Stomach (tissue), 9 donors: ENCODE measurements around the gene GNG2. TPM values are rescaled to one million over a fixed set of nuclear protein-coding genes. Genes with fewer than 3 reads are reported as not detected.
A peak's percentile ranks its signal among the peaks of the same experiment; 100 is the strongest.

Source experiments
- DNase-seq, 2 donors: peaks; one replicate each; pipeline versions ENCODE4 v3.0.0 to v3.0.0-alpha.2; 2013 to 2019
- H3K27ac ChIP-seq, 5 donors: fragments of 200-600 bp in 4 of 5; sonication (generic) in 4 of 5; one replicate each; pipeline ENCODE4 v1.5.1; 2013 to 2019; ENCODE audit warnings: mild to moderate bottlenecking in 1 of 5, moderate library complexity in 1 of 5
- H3K27me3 ChIP-seq, 3 donors: fragments of 200-600 bp; sonication (generic); one replicate each; pipeline ENCODE4 v1.5.1; 2017 to 2019; ENCODE audit warnings: mixed run types in 1 of 3
- H3K36me3 ChIP-seq, 4 donors: fragments of 200-600 bp; sonication (generic); 1 replicate in 3 of 4; 2 replicates in 1 of 4; pipeline ENCODE4 v1.5.1; 2016 to 2019
- H3K4me1 ChIP-seq, 4 donors: fragments of 200-600 bp; sonication (generic); one replicate each; pipeline ENCODE4 v1.5.1; 2016 to 2019
- H3K4me3 ChIP-seq, 4 donors: fragments of 200-600 bp; sonication (generic) in 3 of 4; one replicate each; pipeline ENCODE4 v1.5.1; 2016 to 2019; ENCODE audit warnings: mild to moderate bottlenecking in 1 of 4
- H3K9me3 ChIP-seq, 4 donors: fragments of 200-600 bp; sonication (generic); one replicate each; pipeline ENCODE4 v1.5.1; 2016 to 2019
- EP300 ChIP-seq: sonication (generic); formaldehyde crosslinking; IDR thresholded peaks from one replicate; pipeline ENCODE4 v1.6.1; 2017; ENCODE audit warnings: antibody characterized with exemption
- POLR2A ChIP-seq, 4 donors: fragments of 450-650 bp; IDR thresholded peaks; one replicate each; pipeline ENCODE4 v1.6.1; 2016; ENCODE audit warnings: antibody characterized with exemption in 4 of 4, control low read depth in 2 of 4, mild to moderate bottlenecking in 1 of 4, moderate library complexity in 1 of 4
- POLR2AphosphoS5 ChIP-seq, 3 donors: sonication (generic); formaldehyde crosslinking; IDR thresholded peaks; one replicate each; pipeline ENCODE4 v1.6.1; 2016; ENCODE audit warnings: antibody characterized with exemption in 3 of 3
- WGBS, 5 donors: extraction: QIAGEN DNeasy Blood & Tissue Kit in 3 of 5; methylation state at CpG; one replicate each; pipeline versions ENCODE4 v1.1.5 to v1.1.7; 2013 to 2018; 5-methylcytosine and 5-hydroxymethylcytosine counted together
- intact Hi-C: fragments of 100-400 bp; cut with DNase I; formaldehyde crosslinking; loops from one replicate; pipeline ENCODE4 v1.15.1; 2023; ENCODE audit warnings: low total_unique reads
- polyA plus RNA-seq, 3 donors: library from polyadenylated mRNA; stranded (reverse); fragments of 200-250 nt; gene quantifications; one replicate each; pipeline ENCODE4 v1.2.3, GENCODE V29; 2013
- total RNA-seq, 5 donors: library from RNA; depleted of rRNA; stranded (reverse); fragments of >200 nt; gene quantifications; one replicate each; pipeline versions ENCODE4 v1.1.0 to v1.2.3, GENCODE V29; 2014 to 2016
- TF ChIP-seq, protein P1 (sequence below), 7 experiments: fragments of 450-650 bp in 4 of 7; fragments of 200-600 bp in 3 of 7; sonication (generic) in 3 of 7; IDR thresholded peaks; one replicate each; pipeline ENCODE4 v1.5.1; 2016 to 2019; ENCODE audit warnings: antibody characterized with exemption in 7 of 7, control low read depth in 2 of 7, mild to moderate bottlenecking in 1 of 7
- donor health status: healthy with polysubstance abuse.
- donor health status: Bipolar disorder and iron deficiency.
- donor health status: healthy.

GNG2 gene
- total and polyA plus RNA-seq, 8 donors: 0.58 to 23.3 (median 9.2) TPM

DNA sequence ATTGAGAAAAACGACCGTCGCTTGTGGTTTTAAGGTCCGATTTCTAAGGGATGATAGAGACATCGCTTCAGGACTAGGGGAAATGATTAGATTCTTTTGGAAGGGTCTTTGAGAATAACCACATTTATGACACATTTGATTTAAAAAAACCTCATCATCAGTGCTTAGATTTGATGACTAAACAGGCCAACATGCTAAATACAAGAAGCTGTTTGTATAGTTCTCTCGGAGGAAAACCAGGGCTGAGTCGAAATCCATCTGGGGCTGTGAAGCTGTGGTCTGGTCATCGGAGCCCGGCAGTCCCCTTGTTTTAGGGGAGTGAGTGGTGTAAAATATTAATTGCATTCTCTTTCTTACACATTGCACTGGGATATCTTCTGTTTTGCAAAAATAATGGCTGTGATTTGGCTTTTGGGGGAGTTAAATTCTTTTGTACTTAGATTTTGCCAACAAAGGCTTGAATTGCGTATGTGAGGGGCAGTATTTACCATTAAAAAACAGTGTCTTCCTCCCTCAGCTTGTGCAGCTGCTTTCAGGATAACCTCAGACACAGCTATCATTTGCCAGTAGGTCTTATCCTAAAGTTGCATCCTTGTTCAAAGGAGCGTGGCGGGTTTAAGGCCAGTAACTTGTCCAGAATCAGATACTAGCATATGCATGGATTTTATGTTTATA, 550 bp downstream of the GNG2 start:
- intact Hi-C loops: no loop called here
- DNase-seq: peak in 1 of 2 donors; percentile 47
- peaks cover 7 to 53% (median 28%) of the 10 kb centered on the region in 4 donors for H3K4me1 ChIP-seq
- H3K27ac ChIP-seq: peak overlapping the region in 4 of 5 donors; percentile 55 to 80 (median 75)
- TF ChIP-seq, protein P1, sequence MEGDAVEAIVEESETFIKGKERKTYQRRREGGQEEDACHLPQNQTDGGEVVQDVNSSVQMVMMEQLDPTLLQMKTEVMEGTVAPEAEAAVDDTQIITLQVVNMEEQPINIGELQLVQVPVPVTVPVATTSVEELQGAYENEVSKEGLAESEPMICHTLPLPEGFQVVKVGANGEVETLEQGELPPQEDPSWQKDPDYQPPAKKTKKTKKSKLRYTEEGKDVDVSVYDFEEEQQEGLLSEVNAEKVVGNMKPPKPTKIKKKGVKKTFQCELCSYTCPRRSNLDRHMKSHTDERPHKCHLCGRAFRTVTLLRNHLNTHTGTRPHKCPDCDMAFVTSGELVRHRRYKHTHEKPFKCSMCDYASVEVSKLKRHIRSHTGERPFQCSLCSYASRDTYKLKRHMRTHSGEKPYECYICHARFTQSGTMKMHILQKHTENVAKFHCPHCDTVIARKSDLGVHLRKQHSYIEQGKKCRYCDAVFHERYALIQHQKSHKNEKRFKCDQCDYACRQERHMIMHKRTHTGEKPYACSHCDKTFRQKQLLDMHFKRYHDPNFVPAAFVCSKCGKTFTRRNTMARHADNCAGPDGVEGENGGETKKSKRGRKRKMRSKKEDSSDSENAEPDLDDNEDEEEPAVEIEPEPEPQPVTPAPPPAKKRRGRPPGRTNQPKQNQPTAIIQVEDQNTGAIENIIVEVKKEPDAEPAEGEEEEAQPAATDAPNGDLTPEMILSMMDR (IDR thresholded peaks at IDR 0.05): no peak
- TF ChIP-seq EP300 (no peak), POLR2AphosphoS5 (IDR thresholded peaks at IDR 0.05) (no peak), POLR2A (IDR thresholded peaks at IDR 0.05) (no peak)
- H3K36me3 ChIP-seq: no peaks in the 10 kb centered on the region
- H3K27me3 ChIP-seq: no peaks in the 10 kb centered on the region
- WGBS, 5 donors: 14 to 16% (median 14%) methylated on average over 12 of the region's 12 CpGs
- H3K9me3 ChIP-seq: no peaks in the 10 kb centered on the region
- peak overlapping the region; percentile 38 to 51 (median 47) for H3K4me3 ChIP-seq

DNA sequence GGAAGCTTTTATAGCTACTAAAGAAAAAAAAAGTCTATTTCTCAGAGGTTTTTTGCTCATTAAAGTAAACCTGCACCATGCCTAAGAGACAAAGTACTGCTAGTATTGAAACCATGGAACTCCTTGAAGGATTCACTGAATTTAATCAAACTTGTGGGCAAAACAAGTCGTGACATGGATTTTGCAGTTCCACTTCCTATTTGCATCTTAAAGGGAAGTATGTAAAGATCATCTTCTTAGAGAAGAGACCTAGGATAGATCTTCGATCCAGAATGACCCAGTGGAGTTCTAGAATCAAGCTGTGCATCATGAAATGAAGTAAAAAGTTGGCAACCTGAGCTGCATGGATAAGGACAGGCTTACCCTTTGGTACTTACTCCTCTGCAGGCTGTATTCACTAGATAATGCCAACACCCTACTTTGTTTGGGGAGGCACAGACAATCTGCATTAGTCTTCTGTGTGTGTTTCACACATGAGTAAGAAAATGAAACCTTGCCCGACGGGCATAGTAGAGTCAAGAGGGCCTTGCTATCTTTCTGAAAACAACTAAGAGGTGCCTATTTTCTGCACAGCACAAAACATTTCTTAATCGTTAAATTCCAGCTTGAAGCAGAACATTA, 1.9 kb downstream of the GNG2 start:
- no peak for DNase-seq
- Histone ChIP-seq H3K27me3 (no peaks in the 10 kb centered on the region), H3K4me1 (peaks cover 10 to 63% (median 30%) of the 10 kb centered on the region in 4 donors), H3K4me3 (peak overlapping the region; percentile 38 to 51 (median 47)), H3K9me3 (no peaks in the 10 kb centered on the region), H3K36me3 (no peaks in the 10 kb centered on the region), H3K27ac (peak overlapping the region in 4 of 5 donors; percentile 0 to 80 (median 75))
- TF ChIP-seq POLR2A (IDR thresholded peaks at IDR 0.05): no peak
- TF ChIP-seq POLR2AphosphoS5 (IDR thresholded peaks at IDR 0.05): no peak
- TF ChIP-seq EP300: no peak
- TF ChIP-seq, protein P1 (IDR thresholded peaks at IDR 0.05): no peak
- 52 to 75% (median 67%) methylated on average over 5 of the region's 5 CpGs for WGBS, 5 donors
- intact Hi-C loops: no loop called here

DNA sequence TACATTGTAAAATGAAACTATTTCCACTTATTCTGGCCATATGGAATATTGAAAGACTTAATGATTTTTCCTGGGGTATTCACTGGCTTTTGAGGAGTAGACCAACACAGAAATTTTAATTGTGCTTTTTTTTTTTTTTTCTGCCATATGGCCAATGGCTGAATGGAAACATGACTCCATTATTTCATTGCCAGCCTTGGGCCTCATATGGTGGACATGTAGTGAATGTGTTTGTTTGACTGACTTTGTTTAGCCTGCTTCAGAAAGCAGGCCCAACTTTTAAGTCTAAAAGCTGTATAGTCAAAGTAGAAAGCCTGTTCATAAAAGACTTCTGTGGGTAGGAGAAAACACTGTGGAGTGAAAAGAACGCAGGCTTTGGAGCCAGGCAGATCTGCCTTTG, 2.4 kb downstream of the GNG2 start:
- no peaks in the 10 kb centered on the region for H3K27me3 ChIP-seq
- peak overlapping the region in 3 of 5 donors; percentile 7 to 80 (median 28) for H3K27ac ChIP-seq
- DNase-seq: no peak
- 75 to 86% (median 82%) methylated on average over 1 of the region's 1 CpG for WGBS, 5 donors
- intact Hi-C loops: no loop called here
- no peaks in the 10 kb centered on the region for H3K9me3 ChIP-seq
- H3K4me3 ChIP-seq: peak overlapping the region in 3 of 4 donors; percentile 46 to 51 (median 48)
- peaks cover 10 to 66% (median 30%) of the 10 kb centered on the region in 4 donors for H3K4me1 ChIP-seq
- no peak for TF ChIP-seq POLR2A (IDR thresholded peaks at IDR 0.05)
- no peak for TF ChIP-seq POLR2AphosphoS5 (IDR thresholded peaks at IDR 0.05)
- no peak for TF ChIP-seq EP300
- TF ChIP-seq, protein P1 (IDR thresholded peaks at IDR 0.05): no peak
- H3K36me3 ChIP-seq: no peaks in the 10 kb centered on the region

DNA sequence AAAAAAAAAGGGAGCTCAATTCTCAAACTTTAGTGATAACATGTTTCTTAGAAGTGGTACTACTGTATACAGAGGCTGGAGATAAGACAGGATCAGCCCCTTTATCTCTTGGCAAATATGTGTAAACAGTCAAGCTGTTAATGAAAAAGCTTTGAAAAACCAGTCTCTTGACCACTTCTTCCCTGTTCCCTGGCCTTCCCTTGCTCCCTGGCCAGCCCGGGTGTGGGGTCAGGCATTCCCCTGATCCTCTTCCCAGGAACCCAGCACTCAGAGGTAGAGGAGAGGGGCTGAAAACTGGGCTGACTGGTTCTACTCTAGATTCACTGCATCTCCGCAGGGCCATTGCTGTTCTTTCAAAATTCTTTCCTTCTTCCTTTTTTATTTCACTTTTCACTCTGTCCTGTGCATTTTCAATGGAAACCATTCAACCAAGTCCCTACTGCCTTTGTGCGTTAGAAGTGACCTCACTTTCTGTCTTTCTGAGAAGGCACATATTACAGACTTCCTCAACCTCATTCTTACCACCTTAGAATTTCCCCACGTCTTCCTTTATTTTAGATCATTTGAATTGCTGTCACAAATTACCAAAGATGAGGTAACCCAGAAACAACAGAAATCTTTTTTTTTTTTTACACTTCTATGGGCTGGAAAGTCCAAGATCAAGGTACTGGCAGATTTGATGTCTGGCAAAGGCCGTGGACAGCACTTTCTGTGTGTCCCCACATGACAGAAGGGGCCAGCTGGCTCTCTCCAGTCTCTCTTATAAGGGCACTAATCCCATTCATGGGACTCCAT, 5.7 kb downstream of the GNG2 start:
- intact Hi-C loops: no loop called here
- Histone ChIP-seq H3K36me3 (no peaks in the 10 kb centered on the region), H3K4me3 (no peak overlapping the region), H3K9me3 (no peaks in the 10 kb centered on the region), H3K27me3 (no peaks in the 10 kb centered on the region), H3K27ac (peak overlapping the region in 1 of 5 donors; percentile 40), H3K4me1 (peaks cover 3 to 45% (median 23%) of the 10 kb centered on the region in 4 donors)
- WGBS, 5 donors: 29 to 50% (median 38%) methylated on average over 5 of the region's 5 CpGs
- no peak for TF ChIP-seq EP300
- no peak for TF ChIP-seq POLR2A (IDR thresholded peaks at IDR 0.05)
- TF ChIP-seq POLR2AphosphoS5 (IDR thresholded peaks at IDR 0.05): no peak
- TF ChIP-seq, protein P1 (IDR thresholded peaks at IDR 0.05): no peak
- no peak for DNase-seq
